HCT116 (cell line): Measurements from ENCODE around the gene FBXO47. TPM values are rescaled to one million over a fixed set of nuclear protein-coding genes. Genes with fewer than 3 reads are reported as not detected.
A peak's percentile ranks its signal among the peaks of the same experiment; 100 is the strongest.

Experiments
- ATAC-seq: fragments of 200-7000 bp; cut with Tn5 transposase; 2 replicates; pipeline ENCODE4 v1.9.1; 2020; ENCODE audit warnings: mild to moderate bottlenecking, moderate library complexity
- BruUV-seq: library from RNA; stranded (reverse); fragments of 400-500 nt; replicated peaks from 2 replicates; lab custom pipeline; 2021; lab: Mats Ljungman, UMichigan
- CTCF ChIA-PET: fragments of 300-600 bp; sonication (Branson Sonifier 250); formaldehyde crosslinking; loops from one replicate; lab custom pipeline; 2021; ENCODE audit warnings: antibody characterized with exemption; lab: Charles Lee
- POLR2A ChIA-PET: fragments of 300-600, 350-600 bp; sonication (Branson Sonifier 250); formaldehyde crosslinking; loops from one replicate; lab custom pipeline; 2021; ENCODE audit warnings: antibody characterized with exemption; lab: Charles Lee
- RAD21 ChIA-PET, 2 experiments: fragments of 300-600 bp; sonication (Branson Sonifier 250); formaldehyde crosslinking; loops; one replicate each; lab custom pipeline; 2023; ENCODE audit warnings: low total read pairs in 2 of 2; ENCODE audit not compliant: uncharacterized antibody in 2 of 2, unreplicated experiment in 2 of 2, low non-redundant PET in 1 of 2; lab: Charles Lee
- DNase-seq: peaks from one replicate; pipeline ENCODE4 v3.0.0-alpha.2; 2010; ENCODE audit warnings: low read depth, low spot score
- H2AFZ ChIP-seq: fragments of 200-600 bp; shearing (Covaris generic), sonication (generic); 2 replicates; pipeline ENCODE4 v1.6.1; 2017; ENCODE audit warnings: low read depth, mixed run types, mixed read lengths, antibody characterized with exemption, low read length; ENCODE audit not compliant: poor library complexity, severe bottlenecking
- H3K27ac ChIP-seq: 2 replicates; pipeline ENCODE4 v1.5.1; 2012; ENCODE audit warnings: low read depth, low read length
- H3K27me3 ChIP-seq: fragments of 200-600 bp; sonication (generic); 2 replicates; pipeline ENCODE4 v1.6.1; 2016; ENCODE audit warnings: mixed run types, low read length, mixed read lengths; ENCODE audit not compliant: insufficient read depth
- H3K36me3 ChIP-seq, 2 experiments: fragments of 200-500 bp in 1 of 2; fragments of 200-600 bp in 1 of 2; sonication (Bioruptor generic) in 1 of 2; sonication (generic) in 1 of 2; 2 replicates each; pipeline versions ENCODE4 v1.5.1 to v1.6.1; 2014 to 2016; ENCODE audit warnings: low read length in 2 of 2, inconsistent platforms in 1 of 2, mixed read lengths in 1 of 2, mixed run types in 1 of 2; ENCODE audit not compliant: insufficient read depth in 2 of 2, control insufficient read depth in 1 of 2
- H3K4me1 ChIP-seq, 2 experiments: fragments of 200-600 bp in 1 of 2; sonication (generic) in 1 of 2; 2 replicates each; pipeline versions ENCODE4 v1.5.1 to v1.6.1; 2012 to 2017; ENCODE audit warnings: low read length in 2 of 2, inconsistent platforms in 1 of 2, mild to moderate bottlenecking in 1 of 2, mixed read lengths in 1 of 2, mixed run types in 1 of 2, moderate library complexity in 1 of 2; ENCODE audit not compliant: insufficient read depth in 2 of 2, control insufficient read depth in 1 of 2
- H3K4me2 ChIP-seq: fragments of 200-600 bp; sonication (generic); 2 replicates; pipeline ENCODE4 v1.6.1; 2017; ENCODE audit warnings: mixed run types, low read length, mixed read lengths
- H3K4me3 ChIP-seq, 2 experiments: fragments of 200-600 bp in 1 of 2; sonication (generic) in 1 of 2; replicated peaks in 1 of 2; 2 replicates each; pipeline ENCODE4 v1.5.1; 2011 to 2016; ENCODE audit warnings: low read length in 2 of 2, control low read depth in 1 of 2, low read depth in 1 of 2, mild to moderate bottlenecking in 1 of 2, mixed read lengths in 1 of 2, mixed run types in 1 of 2
- H3K79me2 ChIP-seq: fragments of 200-600 bp; sonication (generic); 2 replicates; pipeline ENCODE4 v1.6.1; 2017; ENCODE audit warnings: mild to moderate bottlenecking, mixed run types, low read length, moderate library complexity, mixed read lengths; ENCODE audit not compliant: insufficient read depth
- H3K9ac ChIP-seq: fragments of 200-600 bp; sonication (generic); 2 replicates; pipeline ENCODE4 v1.6.1; 2016; ENCODE audit warnings: low read length, mixed read lengths
- H3K9me2 ChIP-seq: fragments of 200-600 bp; sonication (generic), shearing (Covaris generic); 2 replicates; pipeline ENCODE4 v1.6.1; 2017; ENCODE audit warnings: mixed run types, mild to moderate bottlenecking, moderate library complexity; ENCODE audit not compliant: insufficient read depth
- H3K9me3 ChIP-seq, 2 experiments: fragments of 200-500 bp in 1 of 2; fragments of 200-600 bp in 1 of 2; sonication (Bioruptor generic) in 1 of 2; sonication (generic) in 1 of 2; 2 replicates each; pipeline ENCODE4 v1.6.1; 2014 to 2017; ENCODE audit warnings: low read length in 2 of 2, mixed read lengths in 2 of 2, inconsistent platforms in 1 of 2, low read depth in 1 of 2, mild to moderate bottlenecking in 1 of 2, mixed run types in 1 of 2, moderate library complexity in 1 of 2; ENCODE audit not compliant: control insufficient read depth in 1 of 2, insufficient read depth in 1 of 2
- H4K20me1 ChIP-seq: fragments of 200-600 bp; sonication (generic), shearing (Covaris generic); 2 replicates; pipeline ENCODE4 v1.6.1; 2017; ENCODE audit warnings: mixed run types, mild to moderate bottlenecking, moderate library complexity; ENCODE audit not compliant: insufficient read depth
- ELF1 ChIP-seq: IDR thresholded peaks from 2 replicates; pipeline ENCODE4 v1.6.1; 2012; ENCODE audit warnings: low read depth, borderline replicate concordance
- EZH2 ChIP-seq: fragments of 200-600 bp; sonication (generic); IDR thresholded peaks from 2 replicates; pipeline ENCODE4 v1.6.1; 2017; ENCODE audit warnings: antibody characterized with exemption, mixed run types
- FOSL1 ChIP-seq: IDR thresholded peaks from 2 replicates; pipeline ENCODE4 v1.6.1; 2012; ENCODE audit warnings: low read depth
- POLR2AphosphoS5 ChIP-seq: IDR thresholded peaks from 2 replicates; pipeline ENCODE4 v1.6.1; 2011; ENCODE audit warnings: mild to moderate bottlenecking, low read depth, low read length, moderate library complexity
- SP1 ChIP-seq: IDR thresholded peaks from 2 replicates; pipeline ENCODE4 v1.6.1; 2012; ENCODE audit warnings: low read depth
- SRF ChIP-seq: IDR thresholded peaks from 2 replicates; pipeline ENCODE4 v1.6.1; 2012; ENCODE audit warnings: low read depth
- intact Hi-C: fragments of 100-400 bp; cut with micrococcal nuclease; formaldehyde crosslinking; loops from 2 replicates; pipeline ENCODE4 v1.10.0; 2022
- total RNA-seq: library from RNA; stranded (reverse); gene quantifications from one replicate; pipeline ENCODE4 v1.2.1, GENCODE V29; 2021; ENCODE audit not compliant: unreplicated experiment
- TF ChIP-seq, protein P1 (sequence below): IDR thresholded peaks from 2 replicates; pipeline ENCODE4 v1.6.1; 2012
- TF ChIP-seq, protein P2 (sequence below): IDR thresholded peaks from 2 replicates; pipeline ENCODE4 v1.6.1; 2011; ENCODE audit warnings: mild to moderate bottlenecking, low read length, moderate library complexity; ENCODE audit not compliant: insufficient replicate concordance; ENCODE audit errors: extremely low read depth

FBXO47 gene
- total RNA-seq, 1 experiment from 2014 or later: not detected

DNA sequence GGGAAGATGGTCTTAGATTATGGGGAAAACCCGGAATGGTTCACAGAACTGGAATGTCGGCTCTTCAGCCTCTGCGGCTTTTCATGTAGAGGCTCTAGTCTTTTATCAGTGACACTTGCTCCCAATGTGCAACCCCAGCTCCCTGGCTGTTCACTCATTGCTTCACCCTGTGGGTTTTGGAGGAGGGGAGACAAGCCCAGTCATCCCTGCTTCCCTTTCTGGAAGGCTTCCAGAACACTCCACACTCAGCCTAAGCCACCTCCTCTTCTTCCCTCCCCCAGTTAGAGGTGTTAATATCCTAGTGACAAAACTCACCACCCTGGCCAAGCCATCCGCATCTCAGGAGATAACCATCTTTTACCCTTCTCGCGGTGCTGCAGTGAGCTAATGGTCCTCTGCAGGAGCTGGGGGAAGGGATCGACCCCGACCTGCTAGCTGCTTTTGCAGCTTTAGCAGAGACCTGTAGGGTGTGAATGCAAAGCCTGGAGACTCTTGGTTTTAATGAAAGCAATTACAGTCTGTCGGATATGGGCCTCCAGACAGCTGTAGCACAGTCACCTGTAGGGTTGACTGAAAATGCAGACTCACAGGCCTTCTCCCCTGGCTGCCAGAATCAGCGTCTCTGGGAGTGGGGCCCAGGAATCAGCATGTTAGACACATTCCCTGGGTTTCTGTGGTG lies 66.1 kb downstream of the FBXO47 start:
- ChIA-PET CTCF (no interaction called here), POLR2A (interaction anchor here (0.6 kb wide), 1 partner anchor 92 kb away, joined by 4 read pairs; no protein-coding TSS in a partner anchor), RAD21 (no interaction called here)
- H3K9me3 ChIP-seq: no peaks in the 10 kb centered on the region
- ATAC-seq: no peak
- no peak overlapping the region for H3K4me2 ChIP-seq
- no peak overlapping the region for H3K9ac ChIP-seq
- intact Hi-C loops: no loop called here
- H3K79me2 ChIP-seq: peaks cover 33% of the 10 kb centered on the region
- H3K4me3 ChIP-seq: no peak overlapping the region
- no peak overlapping the region for H3K27ac ChIP-seq
- no peaks in the 10 kb centered on the region for H3K4me1 ChIP-seq
- H3K27me3 ChIP-seq: no peaks in the 10 kb centered on the region
- no peak for TF ChIP-seq POLR2AphosphoS5
- TF ChIP-seq, protein P1, sequence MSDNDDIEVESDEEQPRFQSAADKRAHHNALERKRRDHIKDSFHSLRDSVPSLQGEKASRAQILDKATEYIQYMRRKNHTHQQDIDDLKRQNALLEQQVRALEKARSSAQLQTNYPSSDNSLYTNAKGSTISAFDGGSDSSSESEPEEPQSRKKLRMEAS: no peak
- TF ChIP-seq EZH2: no peak
- no peak for TF ChIP-seq SRF
- no peak for TF ChIP-seq SP1
- TF ChIP-seq, protein P2, sequence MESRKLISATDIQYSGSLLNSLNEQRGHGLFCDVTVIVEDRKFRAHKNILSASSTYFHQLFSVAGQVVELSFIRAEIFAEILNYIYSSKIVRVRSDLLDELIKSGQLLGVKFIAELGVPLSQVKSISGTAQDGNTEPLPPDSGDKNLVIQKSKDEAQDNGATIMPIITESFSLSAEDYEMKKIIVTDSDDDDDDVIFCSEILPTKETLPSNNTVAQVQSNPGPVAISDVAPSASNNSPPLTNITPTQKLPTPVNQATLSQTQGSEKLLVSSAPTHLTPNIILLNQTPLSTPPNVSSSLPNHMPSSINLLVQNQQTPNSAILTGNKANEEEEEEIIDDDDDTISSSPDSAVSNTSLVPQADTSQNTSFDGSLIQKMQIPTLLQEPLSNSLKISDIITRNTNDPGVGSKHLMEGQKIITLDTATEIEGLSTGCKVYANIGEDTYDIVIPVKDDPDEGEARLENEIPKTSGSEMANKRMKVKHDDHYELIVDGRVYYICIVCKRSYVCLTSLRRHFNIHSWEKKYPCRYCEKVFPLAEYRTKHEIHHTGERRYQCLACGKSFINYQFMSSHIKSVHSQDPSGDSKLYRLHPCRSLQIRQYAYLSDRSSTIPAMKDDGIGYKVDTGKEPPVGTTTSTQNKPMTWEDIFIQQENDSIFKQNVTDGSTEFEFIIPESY: no peak
- TF ChIP-seq, all 23 proteins: peak for 0
- Histone ChIP-seq H3K36me3 (peaks cover 29 to 31% of the 10 kb centered on the region in 2 experiments), H2AFZ (no peak overlapping the region), H4K20me1 (no peaks in the 10 kb centered on the region), H3K9me2 (no peaks in the 10 kb centered on the region)
- BruUV-seq: TSS peak; percentile 17
- DNase-seq: no peak

DNA sequence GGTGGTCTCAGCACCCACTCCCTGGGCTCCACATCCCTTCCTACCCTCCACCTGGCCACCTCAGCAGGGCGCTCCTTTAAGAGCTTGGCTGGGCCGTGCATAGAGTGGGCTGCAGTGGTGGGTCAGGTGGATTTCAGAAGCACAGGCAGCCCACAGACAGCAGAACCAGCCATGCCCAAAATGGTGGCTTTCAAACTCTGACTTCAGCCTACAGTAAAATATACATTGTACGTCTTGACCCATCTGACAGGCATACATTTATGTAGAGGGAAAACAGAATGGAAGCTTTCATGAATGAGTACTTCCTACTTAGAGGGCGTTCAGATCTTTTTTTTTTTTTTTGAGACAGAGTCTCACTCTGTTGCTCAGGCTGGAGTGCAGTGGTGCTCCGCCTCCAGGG lies 67.8 kb downstream of the FBXO47 start:
- no peak overlapping the region for H2AFZ ChIP-seq
- no peak overlapping the region for H3K9ac ChIP-seq
- POLR2A ChIA-PET: no interaction called here
- no peak overlapping the region for H3K27ac ChIP-seq
- no peaks in the 10 kb centered on the region for H4K20me1 ChIP-seq
- peaks cover 17% of the 10 kb centered on the region for H3K79me2 ChIP-seq
- no peaks in the 10 kb centered on the region for H3K27me3 ChIP-seq
- no peaks in the 10 kb centered on the region for H3K9me2 ChIP-seq
- no peak for DNase-seq
- TF ChIP-seq SP1 (no peak), ELF1 (no peak), FOSL1 (no peak)
- H3K4me2 ChIP-seq: no peak overlapping the region
- intact Hi-C loops: no loop called here
- H3K4me1 ChIP-seq: no peaks in the 10 kb centered on the region
- peaks cover 30 to 31% of the 10 kb centered on the region in 2 experiments for H3K36me3 ChIP-seq
- no peak overlapping the region for H3K4me3 ChIP-seq
- no peaks in the 10 kb centered on the region for H3K9me3 ChIP-seq
- RAD21 ChIA-PET: no interaction called here
- CTCF ChIA-PET: no interaction called here
- no peak for ATAC-seq
- BruUV-seq: no TSS peak
